Measurements from ENCODE around the gene COX4I1.
A peak's percentile ranks its signal among the peaks of the same experiment; 100 is the strongest.

COX4I1 gene

DNA sequence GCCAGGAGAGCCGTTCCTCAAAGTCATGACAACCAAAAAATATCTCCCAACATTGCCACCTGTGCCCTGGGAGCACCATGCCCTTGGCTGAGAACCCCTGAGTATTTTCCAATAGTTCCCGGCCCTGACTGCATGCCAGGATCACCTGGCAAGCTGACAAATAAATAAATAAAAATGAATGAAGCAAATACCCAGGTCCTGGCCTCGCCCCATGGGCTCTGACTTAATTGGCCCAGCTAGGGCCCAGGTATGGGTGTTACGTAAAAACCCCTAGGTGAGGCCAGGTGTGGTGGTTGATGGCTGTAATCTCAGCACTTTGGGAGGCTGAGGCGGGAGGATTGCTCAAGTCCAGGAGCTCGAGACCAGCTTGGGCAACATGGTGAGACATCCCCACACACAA, 45.9 kb upstream of the COX4I1 start:
- Histone ChIP-seq H3K4me1 (peaks cover 86 to 100% (median 97%) of the 10 kb centered on the region in 10 experiments), H3K9me3 (replicated peaks in 1 of 11) (no peaks in the 10 kb centered on the region), H3K4me3 (peak overlapping the region in 4 of 10 experiments; percentile 31 to 80 (median 72); a peak in 3 of 20 replicates), H3K9ac (peak overlapping the region in 6 of 11 experiments; percentile 2 to 79 (median 62); a peak in 9 of 22 replicates), H3K27ac (peak overlapping the region in 5 of 11 experiments; percentile 23 to 64 (median 62); a peak in 9 of 22 replicates), H3K4me2 (peak overlapping the region; percentile 98 to 100 (median 100)), H4K20me1 (peaks cover 0 to 70% (median 33%) of the 10 kb centered on the region in 11 experiments; a peak in 16 of 22 replicates), H3K36me3 (no peaks in the 10 kb centered on the region), H3K27me3 (peaks cover 0 to 83% (median 0%) of the 10 kb centered on the region in 11 experiments; a peak in 7 of 22 replicates)
- TF ChIP-seq Cebpa-rat (IDR thresholded peaks at IDR 0.05) = no peak

- H3K4me2 ChIP-seq = peak overlapping the region; percentile 98 to 100 (median 100)
These were observed 45.5 kb upstream of the COX4I1 start for GRCh38 chr16:85753976-85754375.

DNA sequence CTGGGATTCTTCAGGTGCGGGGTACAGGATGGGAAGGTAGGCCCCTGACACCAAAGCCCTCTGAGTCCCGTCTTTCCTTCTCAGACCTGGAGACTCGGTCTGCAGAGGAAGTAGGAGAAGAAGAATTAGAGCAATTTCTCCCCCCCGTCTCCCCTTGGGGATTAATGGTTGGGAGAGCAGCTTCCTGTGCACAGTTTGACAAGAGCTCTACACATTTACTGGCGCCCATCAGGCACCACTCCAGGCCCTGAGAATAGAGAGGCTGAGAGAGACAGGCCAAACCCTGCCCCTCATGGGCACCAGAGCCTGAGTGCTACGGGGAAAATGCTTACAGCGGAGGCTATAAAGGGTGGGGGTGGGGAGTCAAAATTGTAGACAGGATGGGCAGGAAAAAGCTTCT, 45.1 kb upstream of the COX4I1 start:
- TF ChIP-seq Cebpa-rat (IDR thresholded peaks at IDR 0.05) = no peak
- H3K4me2 ChIP-seq = peak overlapping the region; percentile 98 to 100 (median 100)
- H3K4me3 ChIP-seq = peak overlapping the region in 8 of 10 experiments; percentile 6 to 73 (median 38); a peak in 14 of 20 replicates
- no peaks in the 10 kb centered on the region for H3K36me3 ChIP-seq
- H3K9me3 ChIP-seq (replicated peaks in 1 of 11) = no peaks in the 10 kb centered on the region
- H3K9ac ChIP-seq = peak overlapping the region in 7 of 11 experiments; percentile 22 to 79 (median 47); a peak in 13 of 22 replicates
- H4K20me1 ChIP-seq = peaks cover 0 to 72% (median 25%) of the 10 kb centered on the region in 11 experiments; a peak in 16 of 22 replicates
- H3K27me3 ChIP-seq = peaks cover 0 to 87% (median 0%) of the 10 kb centered on the region in 11 experiments; a peak in 7 of 22 replicates
- peaks cover 94 to 100% (median 98%) of the 10 kb centered on the region in 10 experiments for H3K4me1 ChIP-seq
- H3K27ac ChIP-seq = peak overlapping the region in 6 of 11 experiments; percentile 23 to 64 (median 51); a peak in 9 of 22 replicates

More at GRCh38 chr16:85753976-85754375, 45.5 kb upstream of the COX4I1 start:
- no peak for TF ChIP-seq Cebpa-rat (IDR thresholded peaks at IDR 0.05)
- peak overlapping the region in 7 of 11 experiments; percentile 4 to 79 (median 38); a peak in 11 of 22 replicates for H3K9ac ChIP-seq
- peak overlapping the region in 6 of 11 experiments; percentile 23 to 64 (median 49); a peak in 9 of 22 replicates for H3K27ac ChIP-seq
- H3K4me3 ChIP-seq = peak overlapping the region in 8 of 10 experiments; percentile 6 to 73 (median 38); a peak in 13 of 20 replicates
- H4K20me1 ChIP-seq = peaks cover 0 to 73% (median 28%) of the 10 kb centered on the region in 11 experiments; a peak in 16 of 22 replicates
- H3K27me3 ChIP-seq = peaks cover 0 to 87% (median 0%) of the 10 kb centered on the region in 11 experiments; a peak in 7 of 22 replicates
- no peaks in the 10 kb centered on the region for H3K36me3 ChIP-seq
- no peaks in the 10 kb centered on the region for H3K9me3 ChIP-seq (replicated peaks in 1 of 11)
- H3K4me1 ChIP-seq = peaks cover 90 to 100% (median 98%) of the 10 kb centered on the region in 10 experiments

GRCh38 chr16:85755929-85756768, 43.3 kb upstream of the COX4I1 start:
- TF ChIP-seq Cebpa-rat (IDR thresholded peaks at IDR 0.05) = no peak
- peak overlapping the region in 7 of 11 experiments; percentile 9 to 64 (median 29); a peak in 11 of 22 replicates for H3K27ac ChIP-seq
- H3K4me1 ChIP-seq = peaks cover 88 to 98% (median 95%) of the 10 kb centered on the region in 10 experiments
- no peaks in the 10 kb centered on the region for H3K9me3 ChIP-seq (replicated peaks in 1 of 11)
- no peaks in the 10 kb centered on the region for H3K36me3 ChIP-seq
- peak overlapping the region; percentile 98 to 100 (median 100) for H3K4me2 ChIP-seq
- peaks cover 0 to 68% (median 17%) of the 10 kb centered on the region in 11 experiments; a peak in 15 of 22 replicates for H4K20me1 ChIP-seq
- peak overlapping the region in 2 of 10 experiments; percentile 1 to 15; a peak in 2 of 20 replicates for H3K4me3 ChIP-seq
- peak overlapping the region in 7 of 11 experiments; percentile 0 to 64 (median 26); a peak in 10 of 22 replicates for H3K9ac ChIP-seq
- peaks cover 0 to 80% (median 0%) of the 10 kb centered on the region in 11 experiments; a peak in 7 of 22 replicates for H3K27me3 ChIP-seq

- Histone ChIP-seq H3K4me3 (no peak overlapping the region), H4K20me1 (peaks cover 0 to 56% (median 9%) of the 10 kb centered on the region in 11 experiments; a peak in 12 of 22 replicates), H3K9me3 (replicated peaks in 1 of 11) (no peaks in the 10 kb centered on the region), H3K4me1 (peaks cover 87 to 98% (median 95%) of the 10 kb centered on the region in 10 experiments), H3K36me3 (no peaks in the 10 kb centered on the region), H3K4me2 (peak overlapping the region; percentile 98 to 100 (median 100)), H3K27me3 (peaks cover 0 to 67% (median 0%) of the 10 kb centered on the region in 11 experiments; a peak in 7 of 22 replicates), H3K9ac (peak overlapping the region in 1 of 11 experiments; percentile 39; a peak in 1 of 22 replicates), H3K27ac (peak overlapping the region in 4 of 11 experiments; percentile 18 to 64 (median 20); a peak in 5 of 22 replicates)
- TF ChIP-seq Cebpa-rat (IDR thresholded peaks at IDR 0.05) = no peak
These were observed 42.1 kb upstream of the COX4I1 start for GRCh38 chr16:85757341-85757822.

DNA sequence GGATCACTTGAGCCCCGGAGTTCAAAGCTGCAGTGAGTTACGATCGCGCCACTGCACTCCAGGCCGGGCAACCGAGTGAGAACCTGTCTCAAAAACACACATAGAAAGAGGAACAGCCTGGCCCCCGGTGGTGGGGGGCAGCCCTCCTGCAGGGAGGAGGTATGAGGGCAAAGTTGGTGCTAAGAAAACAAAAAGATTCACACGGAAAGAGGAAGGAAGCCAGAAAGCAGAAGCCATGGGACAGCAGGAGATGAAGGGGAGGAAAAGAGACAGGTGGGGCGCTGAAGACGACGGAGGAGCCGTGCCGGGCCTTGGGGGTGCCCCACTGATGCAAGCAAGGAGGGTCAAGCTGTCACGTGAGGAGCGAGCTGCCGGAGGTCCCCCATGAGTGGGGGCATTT, 40.4 kb upstream of the COX4I1 start:
- Histone ChIP-seq H3K9me3 (replicated peaks in 1 of 11) (no peaks in the 10 kb centered on the region), H3K27ac (peak overlapping the region in 7 of 11 experiments; percentile 8 to 64 (median 41); a peak in 10 of 22 replicates), H3K27me3 (peaks cover 0 to 50% (median 0%) of the 10 kb centered on the region in 11 experiments; a peak in 7 of 22 replicates), H3K4me2 (peak overlapping the region; percentile 78 to 100 (median 99)), H3K36me3 (no peaks in the 10 kb centered on the region), H3K9ac (peak overlapping the region in 3 of 11 experiments; percentile 6 to 34 (median 32); a peak in 5 of 22 replicates), H3K4me3 (peak overlapping the region in 1 of 10 experiments; percentile 43; a peak in 3 of 20 replicates), H4K20me1 (peaks cover 0 to 38% (median 2%) of the 10 kb centered on the region in 11 experiments; a peak in 7 of 22 replicates), H3K4me1 (peaks cover 76 to 90% (median 86%) of the 10 kb centered on the region in 10 experiments)
- no peak for TF ChIP-seq Cebpa-rat (IDR thresholded peaks at IDR 0.05)

DNA sequence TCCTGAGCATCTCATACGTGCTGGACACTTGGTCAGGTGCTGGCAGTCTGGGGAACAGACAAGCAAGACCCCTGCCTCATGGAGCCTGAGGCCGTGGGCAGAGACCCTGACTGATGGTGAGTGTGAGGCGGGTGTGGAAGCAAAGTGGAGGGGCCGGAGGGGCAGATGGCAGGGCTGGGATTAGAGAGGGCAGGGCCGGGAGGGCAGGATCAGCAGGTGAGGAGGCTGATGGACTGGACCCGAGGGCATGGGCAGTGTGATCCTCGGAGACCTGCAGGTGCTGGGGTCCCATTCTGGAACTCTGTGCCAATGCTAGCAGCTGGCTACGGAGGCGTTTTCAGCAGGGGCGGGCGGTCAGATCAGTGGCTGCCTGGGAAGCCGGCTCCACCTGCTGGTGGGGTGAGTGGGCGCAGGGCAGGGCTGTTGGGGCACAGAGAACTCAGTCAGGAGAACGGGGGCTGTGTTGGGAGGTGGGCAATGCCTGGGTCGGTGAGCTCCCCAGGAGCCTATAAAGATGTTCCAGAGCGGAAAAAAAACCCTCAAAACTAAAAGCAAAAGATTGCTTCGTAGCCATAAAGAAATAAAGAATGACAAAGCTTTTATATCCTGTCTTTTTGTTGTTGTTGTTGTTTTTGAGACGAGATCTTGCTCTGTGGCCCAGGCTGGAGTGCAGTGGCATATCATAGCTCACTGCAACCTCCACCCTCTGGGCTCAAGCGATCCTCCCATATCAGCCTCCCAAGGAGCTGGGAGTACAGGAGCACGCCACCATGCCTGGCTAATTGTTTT, 39.7 kb upstream of the COX4I1 start:
- Histone ChIP-seq H3K4me2 (peak overlapping the region; percentile 78 to 100 (median 99)), H3K4me3 (peak overlapping the region in 1 of 10 experiments; percentile 43; a peak in 3 of 20 replicates), H3K9ac (no peak overlapping the region), H3K27me3 (peaks cover 0 to 43% (median 0%) of the 10 kb centered on the region in 11 experiments; a peak in 7 of 22 replicates), H3K4me1 (peaks cover 70 to 83% (median 79%) of the 10 kb centered on the region in 10 experiments), H3K9me3 (replicated peaks in 1 of 11) (no peaks in the 10 kb centered on the region), H4K20me1 (peaks cover 0 to 31% (median 0%) of the 10 kb centered on the region in 11 experiments; a peak in 6 of 22 replicates), H3K27ac (peak overlapping the region in 3 of 11 experiments; percentile 27 to 64 (median 28); a peak in 2 of 22 replicates), H3K36me3 (no peaks in the 10 kb centered on the region)
- no peak for TF ChIP-seq Cebpa-rat (IDR thresholded peaks at IDR 0.05)
